Activated CD4-positive, alpha-beta T cell treated with anti-CD3 and anti-CD28 coated beads for 1 hour (primary cell): Measurements from ENCODE around the gene WNT7B.
A peak's percentile ranks its signal among the peaks of the same experiment; 100 is the strongest.

ENCODE experiments used
- DNase-seq: peaks from one replicate; pipeline ENCODE4 v3.0.0-alpha.2; 2020

The WNT7B gene

DNA sequence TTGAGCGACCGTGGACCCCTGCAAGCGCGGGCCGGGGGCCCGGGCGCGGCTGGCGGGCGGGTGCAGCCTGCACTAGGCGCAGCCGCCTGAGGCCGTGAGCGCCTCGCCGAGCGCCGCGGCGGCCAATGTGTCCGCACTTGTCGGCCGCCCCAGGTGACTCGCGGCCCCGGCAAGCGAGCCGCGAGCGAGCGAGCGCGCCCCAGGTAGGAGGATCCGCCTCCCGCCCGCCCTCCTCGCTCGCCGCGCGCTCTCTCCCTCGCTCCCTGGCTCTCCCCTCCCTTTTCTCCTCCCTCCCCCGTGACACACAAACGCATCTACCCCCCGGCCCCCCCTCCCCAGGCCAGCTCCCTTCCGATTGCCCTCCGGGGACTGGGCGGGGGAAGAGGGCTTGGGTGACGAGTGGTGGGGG, at the start of gene WNT7B:
Gene WNT7B, minus strand, starts transcription at position 160 of the 409 bp plus-strand sequence. CDS start 408 bp downstream, outside the sequence.
- DNase-seq, result no peak

DNA sequence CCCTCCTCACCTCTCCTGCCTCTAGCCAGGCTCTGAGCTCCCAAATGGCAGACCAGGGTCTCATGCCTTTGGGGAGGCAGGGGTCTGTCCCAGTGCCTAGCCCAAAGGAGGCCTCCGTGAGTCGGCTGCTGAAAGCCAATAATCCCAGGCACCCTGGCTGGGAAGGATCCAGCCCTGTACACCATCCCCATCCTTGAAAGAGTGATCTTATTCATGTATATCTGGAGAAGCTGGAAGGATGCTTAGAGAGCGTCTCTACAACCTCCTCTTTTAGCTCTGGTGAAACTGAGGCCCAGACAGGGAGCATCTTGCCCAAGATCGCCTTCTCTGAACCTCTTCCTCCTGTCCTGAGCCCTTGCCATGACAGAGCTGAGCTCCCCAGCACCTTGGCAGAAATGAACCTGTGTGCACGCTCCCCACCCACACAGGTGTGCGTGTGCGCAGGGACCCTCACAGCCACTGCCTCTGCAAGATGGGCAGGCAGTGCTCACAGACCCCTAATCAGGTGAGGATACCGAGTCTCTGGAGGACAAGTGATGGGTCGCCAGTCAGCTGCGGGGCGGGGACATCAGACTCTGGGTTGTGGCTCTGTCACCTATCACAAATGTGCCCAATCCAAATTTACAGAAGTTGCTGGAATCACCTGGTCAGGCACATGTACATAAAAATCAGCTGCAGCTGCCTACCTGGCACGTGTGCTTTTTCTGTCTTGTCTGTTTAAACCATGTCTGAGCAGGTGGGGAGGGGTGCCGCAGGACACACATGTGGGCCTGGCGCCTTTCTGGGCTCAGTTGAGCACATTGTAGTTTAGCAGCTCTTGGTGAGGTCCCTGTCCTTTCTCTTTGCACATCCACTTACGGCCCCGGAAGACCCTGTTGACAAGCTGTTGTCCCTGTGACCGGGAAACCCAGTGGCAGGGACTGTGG, 49.3 kb upstream of the WNT7B start:
- DNase-seq, result no peak

DNA sequence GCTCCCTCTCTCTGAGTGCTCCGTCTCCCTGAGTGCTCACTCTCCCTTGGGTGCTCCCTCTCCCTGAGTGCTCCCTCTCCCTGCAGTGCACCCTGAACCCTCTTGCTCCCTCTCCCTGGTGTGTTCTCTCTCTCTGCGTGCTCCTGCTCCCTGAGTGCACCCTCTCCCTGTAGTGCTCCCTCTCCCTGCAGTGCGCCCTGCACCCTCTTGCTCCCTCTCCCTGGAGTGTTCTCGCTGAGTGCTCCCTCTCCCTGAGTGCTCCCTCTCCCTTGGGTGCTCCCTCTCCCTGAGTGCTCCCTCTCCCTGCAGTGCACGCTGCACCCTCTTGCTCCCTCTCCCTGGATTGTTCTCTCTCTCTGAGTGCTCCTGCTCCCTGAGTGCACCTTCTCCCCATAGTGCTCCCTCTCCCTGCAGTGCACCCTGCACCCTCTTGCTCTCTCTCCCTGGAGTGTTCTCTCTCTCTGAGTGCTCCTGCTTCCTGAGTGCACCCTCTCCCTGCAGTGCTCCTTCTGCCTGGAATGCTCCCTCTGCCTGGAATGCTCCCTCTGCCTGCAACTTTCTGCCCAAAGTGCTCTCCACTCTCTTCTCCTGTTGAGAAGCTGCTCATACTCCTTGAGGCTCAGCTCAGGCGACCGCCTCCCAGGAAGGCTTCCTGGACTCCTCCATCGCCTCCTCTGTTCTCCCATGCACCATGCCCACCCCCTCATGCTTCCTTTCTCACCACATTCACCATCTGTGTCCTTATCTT, 48.4 kb upstream of the WNT7B start:
- no peak for DNase-seq

DNA sequence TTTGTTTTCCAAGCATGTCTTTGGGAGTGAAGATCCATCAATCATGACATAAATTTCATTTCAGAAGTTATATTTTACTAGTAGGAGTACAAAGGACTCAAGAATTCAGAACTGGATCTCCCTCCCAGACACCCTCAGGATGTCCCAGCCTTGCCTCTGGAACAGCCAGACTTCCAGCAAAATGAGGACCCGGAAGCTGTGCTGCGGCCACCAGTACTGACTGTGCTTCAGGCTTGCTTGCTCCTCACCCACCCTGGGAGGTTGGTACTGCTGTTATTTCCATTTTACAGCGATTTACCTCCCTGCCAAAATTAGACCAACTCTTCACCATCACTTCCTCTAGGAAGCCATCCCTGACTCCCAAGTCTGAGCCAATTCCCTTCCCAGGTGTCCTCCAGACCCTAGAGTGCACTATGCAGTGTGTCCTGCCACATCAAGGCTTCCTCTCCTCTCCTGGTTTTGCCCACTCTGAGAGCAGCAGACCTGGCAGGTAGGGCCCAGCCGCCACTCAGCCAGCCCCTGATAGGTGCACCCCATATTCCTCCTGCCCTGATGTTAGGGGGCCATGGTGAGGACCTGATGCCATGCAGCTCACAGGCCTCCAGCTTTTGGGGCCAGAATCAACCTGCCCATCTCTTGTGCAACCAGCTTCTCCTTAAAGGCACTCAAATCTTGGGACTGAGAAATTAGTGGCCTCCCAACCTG, 47.3 kb upstream of the WNT7B start:
- no peak for DNase-seq

DNA sequence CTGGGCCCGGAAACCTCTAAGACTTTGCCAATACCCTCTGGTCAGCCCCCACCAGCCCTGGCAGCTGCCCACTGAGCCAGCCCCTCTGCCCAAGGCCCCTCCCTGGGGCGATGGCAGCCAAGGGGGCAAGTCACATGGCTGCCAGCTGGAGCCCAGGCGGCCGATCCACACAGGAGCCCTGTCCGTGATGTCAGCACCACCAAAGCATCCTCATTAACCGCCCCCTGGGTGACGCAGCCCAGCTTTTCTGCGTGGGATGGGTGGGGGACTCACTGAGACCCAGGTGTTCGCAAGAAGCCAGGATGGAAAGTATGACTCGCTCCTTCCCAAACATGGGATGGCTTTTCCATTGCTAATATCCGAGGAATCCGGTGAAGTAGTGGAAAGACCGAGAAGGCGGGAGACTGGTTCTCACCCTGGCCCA, 46.6 kb upstream of the WNT7B start:
- no peak for DNase-seq

DNA sequence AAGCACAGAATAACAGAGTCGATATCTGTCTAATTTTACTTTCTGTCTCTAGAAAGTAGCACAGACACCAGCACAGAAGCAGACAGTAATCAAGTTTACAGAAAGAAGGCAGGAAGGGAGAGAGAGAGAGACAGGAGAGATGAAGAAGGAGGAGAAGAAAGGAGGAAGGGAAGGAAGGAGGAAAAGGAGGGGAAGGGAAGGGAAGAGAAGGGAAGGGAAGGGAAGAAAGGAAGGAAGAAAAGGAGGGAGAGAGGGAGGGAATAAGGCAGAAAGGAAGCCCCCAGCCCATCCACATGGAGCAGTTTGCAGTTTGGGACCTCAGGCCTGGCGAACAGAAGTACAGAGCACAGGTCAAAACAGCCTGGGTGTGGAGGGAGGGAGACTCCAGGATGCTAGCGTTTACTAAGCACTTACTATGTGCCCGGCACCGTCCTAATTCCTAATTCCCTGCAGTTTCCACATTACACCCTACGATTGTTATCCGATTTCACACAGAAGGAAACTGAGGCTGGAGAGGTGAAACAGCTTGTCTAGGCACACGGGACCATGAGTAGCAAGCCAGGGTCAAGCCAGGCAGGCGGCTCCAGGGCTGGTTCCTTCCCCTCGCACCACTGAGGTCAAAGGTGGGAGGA, 46.0 kb upstream of the WNT7B start:
- no peak for DNase-seq

GRCh38 chr22:46021577-46021976, 44.6 kb upstream of the WNT7B start:
- no peak for DNase-seq

- no peak for DNase-seq
These were observed 42.4 kb upstream of the WNT7B start for GRCh38 chr22:46019351-46019750.

DNA sequence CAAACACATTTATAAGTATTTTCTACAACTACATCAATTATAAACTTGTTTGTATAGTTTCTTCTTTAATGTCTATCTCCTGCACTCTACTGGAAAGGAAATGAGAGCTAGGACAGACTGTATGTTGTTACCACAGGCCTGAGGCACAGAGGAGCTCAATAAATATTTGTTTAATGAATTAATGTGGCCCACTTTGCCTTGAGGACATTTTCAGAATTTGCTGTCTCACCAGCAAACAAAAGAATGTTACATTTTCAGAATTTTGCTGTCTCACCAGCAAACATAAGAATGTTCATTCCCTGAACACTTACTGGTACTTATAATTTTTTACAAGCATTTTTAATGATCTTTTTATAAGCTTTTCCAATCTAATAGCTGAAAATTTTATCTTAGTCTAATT, 41.9 kb upstream of the WNT7B start:
- no peak for DNase-seq

- DNase-seq, result no peak
These were observed 40.2 kb upstream of the WNT7B start for GRCh38 chr22:46017166-46017565.

GRCh38 chr22:46013460-46014416, 36.8 kb upstream of the WNT7B start:
- DNase-seq, result peak; percentile 83

- DNase-seq, result no peak
These were observed 35.9 kb upstream of the WNT7B start for GRCh38 chr22:46012881-46013281.

- no peak for DNase-seq
These were observed 35.4 kb upstream of the WNT7B start for GRCh38 chr22:46012182-46012880.

DNA sequence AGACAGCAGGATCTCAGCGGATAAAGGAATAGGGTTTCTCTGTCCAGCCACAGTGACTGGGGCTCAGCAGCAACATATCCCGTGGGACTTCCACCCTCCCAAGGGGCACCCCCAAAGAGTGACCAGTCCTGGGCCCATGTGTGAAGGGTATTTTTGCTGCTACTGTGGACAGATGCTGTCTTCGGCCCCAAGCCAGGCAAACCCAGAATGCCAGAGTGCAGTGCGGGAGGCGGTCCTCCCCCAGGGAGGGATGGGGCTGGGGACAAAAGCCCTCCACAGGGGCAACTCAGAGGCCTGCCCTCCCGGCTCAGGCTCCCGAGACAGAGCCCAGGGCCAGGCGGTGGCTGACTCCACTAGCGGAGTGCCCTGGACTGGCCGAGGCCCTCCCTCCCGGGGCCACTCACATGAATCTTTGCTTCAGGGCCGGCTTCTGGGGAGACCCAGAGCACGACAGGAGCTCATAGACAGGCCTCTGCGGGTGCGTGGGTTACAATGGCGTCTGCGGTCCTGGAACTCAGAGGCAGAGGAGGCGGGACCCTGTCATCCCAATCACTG, 34.7 kb upstream of the WNT7B start:
- no peak for DNase-seq

- DNase-seq, result no peak
These were observed 34.1 kb upstream of the WNT7B start for GRCh38 chr22:46010951-46011626.

- no peak for DNase-seq
These were observed 33.4 kb upstream of the WNT7B start for GRCh38 chr22:46010207-46010867.

DNA sequence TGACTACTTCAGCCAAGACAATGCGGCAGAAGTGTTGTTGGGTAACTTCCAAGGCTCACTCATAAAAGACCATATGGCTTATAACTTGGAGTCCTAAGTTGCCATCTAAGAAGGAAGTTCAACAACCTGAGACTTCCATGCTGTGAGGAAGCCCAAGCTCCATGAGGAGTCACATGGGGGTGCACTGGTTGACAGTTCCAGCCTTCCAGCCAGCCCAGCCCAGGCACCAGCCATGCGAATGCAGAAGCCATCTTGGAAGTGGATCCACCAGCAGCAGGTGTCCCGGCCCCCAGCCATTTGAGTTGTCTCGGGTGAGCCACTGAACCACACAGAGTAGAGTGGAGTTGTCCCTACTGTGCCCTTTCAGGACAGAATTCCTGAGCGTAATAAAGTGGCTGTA, 32.8 kb upstream of the WNT7B start:
- no peak for DNase-seq

GRCh38 chr22:46008836-46009596, 32.1 kb upstream of the WNT7B start:
- no peak for DNase-seq

DNA sequence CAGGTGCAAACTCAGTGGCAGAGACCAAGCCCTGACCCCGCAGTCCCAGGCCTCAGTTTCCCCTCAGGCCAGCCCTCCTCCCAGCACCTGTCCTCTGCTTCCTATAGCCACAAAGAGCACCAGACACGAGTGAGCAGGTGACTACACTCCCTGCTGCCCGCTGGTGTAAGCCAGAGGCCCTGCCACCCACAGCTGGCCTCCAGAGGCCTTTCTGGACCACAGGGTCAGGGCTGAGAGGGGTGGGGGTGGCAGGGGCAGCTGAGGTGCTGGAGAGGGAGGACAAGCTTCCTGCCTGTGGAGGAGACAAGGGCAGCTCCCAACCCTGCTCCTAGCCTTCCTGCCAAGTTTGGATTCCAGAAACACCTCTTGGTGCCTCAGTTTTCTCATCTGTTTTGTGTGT, 31.3 kb upstream of the WNT7B start:
- DNase-seq, result no peak
